GM18499 (cell line): ENCODE data around the gene CBS.
"Not testable (repeated sequence)": the region's sequence is repeated elsewhere in the genome, so short reads cannot be mapped to it uniquely, and the experiment has no call there.

Source experiments
- ATAC-seq: cut with Tn5 transposase; IDR thresholded peaks from one replicate; pipeline ENCODE4 v1.9.1; 2021; ENCODE audit warnings: moderate number of reproducible peaks; ENCODE audit not compliant: insufficient read depth, unreplicated experiment

The CBS gene

DNA sequence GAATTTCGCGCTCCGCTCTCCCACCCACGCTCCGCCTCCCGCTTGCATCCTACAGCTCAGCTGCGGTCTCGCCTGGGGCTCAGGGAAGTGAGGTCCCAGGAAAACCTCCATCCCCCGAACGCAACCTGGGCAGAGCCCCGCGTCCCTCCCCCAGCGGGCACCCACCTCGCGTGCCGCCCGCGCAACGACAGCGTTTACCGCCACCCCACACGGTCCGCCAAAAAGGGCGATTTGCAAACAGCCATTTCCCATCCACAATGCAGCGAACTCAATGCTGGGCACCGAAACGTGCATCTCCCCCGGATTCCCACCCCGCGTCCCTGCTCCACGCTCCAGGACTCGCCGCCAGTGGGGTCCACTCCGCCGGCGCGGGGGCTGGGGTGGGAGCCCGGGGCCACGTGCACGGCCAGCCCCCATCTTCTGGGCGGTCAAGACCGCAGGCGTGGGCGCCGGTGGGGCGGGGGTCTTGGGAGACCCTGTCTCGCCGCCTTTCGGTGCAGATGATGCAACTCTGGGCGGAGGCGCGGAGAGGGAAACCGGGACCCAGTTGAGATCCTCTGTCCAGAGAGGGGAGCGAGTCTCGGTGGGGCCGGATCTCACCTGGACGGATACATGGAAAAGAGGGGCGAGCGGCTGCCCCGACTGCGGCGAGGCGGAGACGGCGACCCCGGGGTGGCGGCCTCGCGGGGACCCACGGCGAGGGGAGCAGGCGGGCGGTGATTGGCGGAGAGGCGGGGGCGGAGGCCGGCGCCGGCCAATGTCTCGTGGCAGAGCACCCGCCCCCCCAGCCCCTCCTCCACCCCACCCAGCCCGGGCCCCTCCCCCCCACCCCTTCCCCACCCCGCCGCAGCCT lies at the start of gene CBS:
Gene CBS, minus strand, starts transcription at position 666 of the 853 bp plus-strand sequence. CDS start 3,642 bp downstream, outside the sequence.
- not testable (repeated sequence) for ATAC-seq

DNA sequence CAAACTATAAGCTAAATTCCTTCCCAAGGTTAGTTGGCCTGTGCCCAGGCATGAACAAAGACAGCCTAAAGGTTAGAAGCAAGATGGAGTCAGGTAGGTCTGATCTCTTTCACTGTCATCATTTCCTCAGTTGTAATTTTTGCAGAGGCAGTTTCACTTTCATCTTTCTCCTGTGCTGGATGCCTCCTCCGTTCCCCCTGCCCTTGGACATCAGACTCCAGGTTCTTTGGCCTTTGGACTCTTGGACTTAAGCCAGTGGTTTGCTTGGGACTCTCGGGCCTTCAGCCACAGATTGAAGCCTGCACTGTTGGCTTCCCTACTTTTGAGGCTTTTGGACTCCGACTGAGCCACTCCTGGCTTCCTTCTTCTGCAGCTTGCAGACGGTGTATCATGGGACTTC lies 40.3 kb upstream of the CBS start:
- ATAC-seq: not testable (repeated sequence)

DNA sequence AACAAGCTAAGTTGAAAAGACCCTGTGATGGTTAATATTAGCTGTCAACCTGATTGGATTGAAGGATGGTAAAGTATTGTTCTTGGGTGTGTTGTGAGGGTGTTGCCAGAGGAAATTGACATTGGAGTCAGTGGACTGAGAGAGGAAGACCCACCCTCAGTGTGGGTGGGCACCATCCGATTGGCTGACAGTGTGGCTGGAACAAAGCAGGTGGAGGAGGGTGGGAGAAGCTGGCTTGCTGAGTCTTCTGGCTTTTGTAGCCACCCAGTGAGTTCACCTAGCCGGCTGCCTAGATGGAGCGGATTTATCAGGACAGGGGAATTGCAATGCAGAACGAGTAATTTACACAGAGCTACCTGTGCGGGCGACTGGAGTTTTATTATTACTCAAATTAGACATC lies 38.8 kb upstream of the CBS start:
- not testable (repeated sequence) for ATAC-seq

DNA sequence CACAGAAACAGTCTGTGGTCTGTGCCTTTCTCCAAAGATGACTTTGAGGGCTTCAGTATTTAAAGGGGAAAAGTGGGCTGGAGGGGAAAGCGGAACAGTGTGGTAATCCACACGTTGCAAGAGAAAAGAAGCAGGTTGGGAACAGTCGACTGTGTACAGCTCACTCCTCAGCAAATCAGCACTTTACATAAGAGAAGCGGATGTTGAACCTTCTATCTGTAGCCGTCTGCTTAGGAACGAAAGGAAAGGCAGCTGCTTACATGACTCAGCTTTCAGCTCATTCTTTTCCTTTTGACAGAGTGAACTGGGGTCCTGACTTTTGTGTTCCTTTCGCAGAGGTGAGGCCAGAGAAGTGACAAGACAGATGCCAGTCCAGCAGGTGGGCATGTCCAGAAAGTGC lies 33.4 kb upstream of the CBS start:
- not testable (repeated sequence) for ATAC-seq

DNA sequence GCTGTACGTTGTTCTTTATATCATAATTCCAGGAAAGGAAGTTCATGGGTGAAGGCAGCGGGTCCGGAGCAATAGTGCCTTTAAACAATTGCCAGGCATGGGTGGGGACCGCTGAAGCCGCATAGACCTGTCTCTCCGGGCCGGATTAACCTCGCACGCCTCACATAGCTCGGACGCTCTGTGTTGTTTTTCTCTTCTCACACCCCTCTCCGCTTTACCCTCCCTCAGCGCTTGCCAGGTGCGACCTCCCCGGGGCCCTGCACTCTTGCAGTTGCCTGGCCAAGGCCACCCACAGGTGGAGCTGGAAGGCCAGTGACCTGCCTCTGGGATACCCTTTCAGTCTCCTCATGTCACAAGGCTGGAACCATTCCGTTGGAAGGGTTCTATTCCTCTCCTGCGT lies 32.5 kb upstream of the CBS start:
- not testable (repeated sequence) for ATAC-seq

DNA sequence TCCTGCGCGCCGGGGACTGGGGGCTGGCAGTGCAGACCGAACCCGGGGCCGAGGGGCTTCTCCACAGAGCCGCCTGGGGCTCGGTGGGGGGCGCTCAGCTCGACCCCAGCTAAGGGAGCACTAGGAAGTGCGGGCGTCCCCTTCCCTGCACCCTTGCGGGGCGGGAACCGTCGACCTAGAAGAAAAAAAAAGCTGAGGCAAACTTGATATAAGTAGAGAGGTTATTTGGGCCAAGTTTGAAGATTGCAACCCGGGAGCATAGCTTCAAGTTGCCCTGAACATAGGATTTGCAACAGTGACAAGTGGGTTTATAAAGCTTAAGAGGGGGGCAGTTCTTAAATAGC lies 32.1 kb upstream of the CBS start:
- ATAC-seq: not testable (repeated sequence)

DNA sequence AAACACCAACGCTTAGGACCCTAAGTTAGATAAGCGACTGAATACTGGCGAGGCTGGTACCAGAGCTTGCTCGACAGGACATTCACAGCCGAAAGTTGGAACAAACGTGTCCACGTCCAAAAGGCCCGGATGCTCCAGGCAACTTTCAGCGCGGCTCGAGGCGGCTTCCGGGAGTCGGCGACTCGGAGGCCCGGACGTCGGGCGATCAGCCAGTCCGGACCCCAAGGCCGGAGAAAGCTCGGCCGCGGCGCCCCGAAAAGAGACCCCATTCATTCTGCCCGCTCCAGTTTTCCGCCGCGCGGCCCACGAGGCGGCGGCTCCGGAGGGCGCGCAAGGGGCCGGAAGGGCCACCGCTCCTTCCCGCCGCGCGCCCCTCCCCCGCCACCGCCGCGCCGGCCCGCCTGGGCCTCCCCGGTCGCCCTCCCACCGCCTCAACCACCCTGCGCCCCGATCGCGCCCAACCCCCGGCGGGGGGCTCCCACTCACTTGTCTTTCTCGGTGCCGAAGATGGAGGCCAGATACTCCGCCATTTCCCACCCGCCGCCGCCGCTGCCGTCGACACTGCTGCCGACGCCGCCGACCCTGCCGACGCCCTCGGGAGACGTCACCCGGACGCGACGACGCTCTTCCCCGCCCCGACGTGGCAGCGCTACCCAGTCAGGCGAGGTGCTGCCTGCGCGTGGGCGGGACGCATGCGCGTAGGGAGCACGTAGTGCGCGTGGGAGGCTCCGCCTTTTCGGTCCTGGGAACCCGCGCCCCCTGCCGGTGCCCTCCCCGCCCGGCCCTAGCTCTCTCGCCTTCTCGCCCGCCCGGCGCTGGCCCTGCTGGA lies 31.5 kb upstream of the CBS start, which contains the start of gene U2AF1:
Gene U2AF1, minus strand, starts transcription at position 606 of the 829 bp plus-strand sequence. Its CDS starts 76 bp downstream, at position 530.
- not testable (repeated sequence) for ATAC-seq

DNA sequence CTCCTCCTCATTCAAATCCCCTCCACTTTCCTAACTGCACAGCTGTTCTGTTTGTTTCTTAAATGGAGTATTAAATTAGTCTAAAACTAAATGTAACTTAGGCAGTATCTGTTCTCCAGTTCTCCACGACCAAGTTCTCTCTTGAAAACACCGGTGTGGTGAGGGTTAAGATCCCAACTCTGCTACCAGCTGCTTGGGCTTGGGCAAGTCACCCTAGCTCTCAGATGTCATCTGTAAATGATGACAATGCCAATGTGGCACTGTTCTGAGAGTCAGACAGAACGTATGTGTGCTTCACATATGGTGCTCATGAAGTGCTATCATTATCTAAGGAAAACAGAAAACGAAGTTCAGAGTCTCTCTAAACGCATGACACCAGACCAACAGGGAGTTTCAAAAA lies 29.0 kb upstream of the CBS start:
- not testable (repeated sequence) for ATAC-seq

DNA sequence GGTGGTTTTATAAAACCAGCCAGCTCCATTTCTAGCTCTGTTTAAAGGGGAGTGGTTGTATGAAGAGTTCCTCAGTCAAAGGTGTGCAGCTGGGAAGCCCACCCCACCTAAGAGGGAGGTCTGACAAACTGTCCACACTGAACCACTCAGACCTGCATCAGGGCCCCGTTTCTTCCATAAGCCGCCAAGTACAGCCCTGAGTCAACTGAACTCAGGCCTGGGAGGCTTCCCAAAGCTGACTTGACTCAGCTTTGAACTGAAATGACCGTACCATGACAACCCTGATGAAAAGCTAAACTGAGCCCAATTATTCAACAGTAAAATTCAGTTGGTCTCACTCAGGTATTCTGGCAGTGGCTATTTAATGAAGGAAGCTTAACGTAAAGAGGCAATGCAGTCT lies 26.6 kb upstream of the CBS start:
- ATAC-seq: not testable (repeated sequence)

DNA sequence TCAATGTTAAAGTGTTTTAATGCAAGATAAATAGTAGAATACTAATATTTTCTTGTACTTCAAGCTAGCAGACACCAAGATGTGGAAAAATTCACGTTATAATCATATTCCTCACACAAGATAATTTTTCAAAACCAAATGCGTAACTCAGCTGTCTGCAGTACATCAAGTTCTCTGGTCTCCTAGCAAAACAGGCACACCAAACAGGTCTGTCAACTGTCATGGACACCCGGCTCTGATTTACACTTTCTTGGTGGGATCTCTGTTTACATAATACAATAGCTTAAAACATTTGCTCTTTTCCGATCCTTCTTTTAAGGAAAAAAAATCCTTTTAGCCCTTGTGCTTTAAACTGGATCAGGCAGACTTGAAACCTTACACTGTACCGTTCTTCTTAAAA lies 26.0 kb upstream of the CBS start:
- not testable (repeated sequence) for ATAC-seq

DNA sequence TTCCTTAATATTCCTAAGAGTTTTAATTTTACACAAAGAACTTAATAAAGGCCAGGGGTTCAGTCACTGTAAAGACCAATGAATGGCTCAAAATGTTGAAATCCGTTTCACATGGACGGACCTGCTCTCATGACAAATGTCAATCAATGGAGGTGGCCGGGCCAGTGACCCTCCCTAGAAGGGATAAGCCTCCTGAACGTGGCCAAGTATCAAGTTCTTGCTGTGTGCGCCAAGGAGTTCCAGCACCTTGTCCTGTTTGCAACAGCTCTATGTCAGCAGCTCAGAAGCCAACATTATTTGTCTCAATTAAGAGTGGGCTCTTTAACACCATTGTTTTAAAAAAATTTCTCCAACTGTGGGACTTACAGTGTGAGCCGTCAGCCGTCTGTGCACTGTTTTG lies 25.4 kb upstream of the CBS start:
- not testable (repeated sequence) for ATAC-seq

DNA sequence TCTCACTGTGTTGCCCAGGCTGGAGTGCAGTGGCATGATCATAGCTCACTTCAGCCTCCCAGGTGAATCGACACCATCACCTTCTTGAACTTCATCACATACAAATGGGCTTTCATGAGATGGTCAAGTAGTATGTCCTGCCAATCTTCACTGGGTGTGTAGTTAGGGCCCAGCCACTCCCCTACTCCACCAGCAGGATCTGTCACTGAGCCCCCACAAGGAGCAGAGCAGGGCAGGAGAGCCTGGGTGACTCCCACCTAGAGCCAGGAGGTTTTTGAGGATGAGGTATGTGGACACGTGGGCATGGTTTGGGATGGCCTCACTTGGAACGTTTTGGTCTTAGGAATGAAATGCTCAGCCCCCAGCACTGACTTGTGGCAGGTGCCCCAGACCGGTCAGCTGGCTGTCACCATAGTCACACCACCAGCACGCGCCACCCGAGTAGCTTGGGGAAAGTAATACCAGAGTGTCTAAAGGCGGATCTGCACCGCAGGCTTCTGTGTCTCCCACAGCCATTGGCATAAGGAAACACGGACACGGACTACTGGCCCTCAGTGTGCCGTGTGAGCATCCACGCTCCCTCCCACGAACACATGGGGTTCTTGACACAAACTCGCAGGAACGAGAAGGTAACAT lies 16.5 kb upstream of the CBS start:
- not testable (repeated sequence) for ATAC-seq

DNA sequence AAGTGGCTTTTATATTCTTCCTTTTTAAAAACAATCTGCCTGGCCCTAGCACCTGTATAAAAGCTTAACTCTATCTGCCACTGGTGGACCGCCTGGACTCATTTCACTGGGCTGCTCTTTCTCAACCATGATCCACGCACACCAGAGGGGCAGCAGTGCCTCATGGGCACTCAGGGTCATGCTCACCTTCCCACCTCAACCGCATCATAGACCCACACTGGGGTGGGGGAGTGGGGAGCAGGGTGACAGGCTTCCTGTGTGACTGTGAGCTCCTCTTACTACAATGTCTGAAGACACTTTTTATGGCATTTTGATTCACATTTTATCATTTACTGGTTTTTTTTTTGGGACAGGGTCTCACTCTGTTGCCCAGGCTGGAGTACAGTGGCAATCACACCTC lies 15.3 kb upstream of the CBS start:
- ATAC-seq: not testable (repeated sequence)

DNA sequence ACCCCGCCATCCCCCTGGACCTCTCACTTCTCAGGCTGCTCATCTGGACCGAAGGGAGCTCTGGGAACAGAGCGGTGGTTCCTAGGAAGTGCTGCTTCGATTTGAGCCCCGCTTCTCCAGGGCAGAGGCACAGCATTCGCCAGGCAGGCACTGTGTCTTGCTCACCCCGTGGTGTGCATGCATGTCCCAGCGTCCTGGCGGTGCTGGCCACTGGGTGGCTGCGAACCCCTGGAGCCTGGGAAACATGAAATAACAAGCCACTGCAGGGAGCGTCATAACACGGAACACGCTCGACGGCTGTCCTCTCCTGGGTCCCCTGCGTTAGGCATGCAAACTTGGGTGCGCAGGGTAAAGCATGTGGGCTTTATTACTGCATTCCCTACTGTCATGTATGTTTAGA lies 13.8 kb upstream of the CBS start:
- not testable (repeated sequence) for ATAC-seq

DNA sequence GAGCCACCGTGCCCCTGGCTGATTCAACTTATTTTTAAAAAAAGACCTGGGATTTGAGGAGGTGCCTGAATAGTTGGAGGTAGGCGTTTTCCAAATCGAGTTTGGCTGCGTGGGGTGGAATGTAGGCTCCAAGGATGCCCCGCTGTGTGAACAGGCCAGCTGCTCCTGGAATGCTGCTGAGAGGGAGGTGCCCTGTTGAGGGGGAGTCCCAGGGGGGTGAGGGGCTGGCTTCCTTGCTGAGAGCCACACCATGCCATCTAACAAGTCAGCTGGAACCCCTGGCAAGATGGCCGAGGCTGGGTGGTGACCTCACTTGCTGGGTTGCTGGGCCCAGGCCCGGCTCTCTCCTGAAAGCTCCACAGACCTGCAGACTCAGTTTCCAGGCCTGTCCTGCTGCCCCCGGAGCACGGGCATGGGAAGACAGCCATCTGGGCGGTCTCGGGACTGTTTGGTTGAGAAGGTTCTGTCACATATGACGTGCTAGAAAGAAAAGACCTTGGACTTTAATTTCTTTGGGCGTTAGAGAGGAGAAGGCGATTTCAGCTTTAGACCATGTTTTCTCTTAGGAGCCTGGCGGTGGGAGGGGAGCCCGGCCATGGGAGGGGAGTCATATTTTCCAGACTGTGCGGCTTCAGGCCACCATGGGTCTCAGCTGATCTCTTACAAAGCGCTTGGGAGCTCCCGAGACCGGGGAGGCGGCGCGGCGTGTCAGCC lies 7.1 kb upstream of the CBS start:
- not testable (repeated sequence) for ATAC-seq

DNA sequence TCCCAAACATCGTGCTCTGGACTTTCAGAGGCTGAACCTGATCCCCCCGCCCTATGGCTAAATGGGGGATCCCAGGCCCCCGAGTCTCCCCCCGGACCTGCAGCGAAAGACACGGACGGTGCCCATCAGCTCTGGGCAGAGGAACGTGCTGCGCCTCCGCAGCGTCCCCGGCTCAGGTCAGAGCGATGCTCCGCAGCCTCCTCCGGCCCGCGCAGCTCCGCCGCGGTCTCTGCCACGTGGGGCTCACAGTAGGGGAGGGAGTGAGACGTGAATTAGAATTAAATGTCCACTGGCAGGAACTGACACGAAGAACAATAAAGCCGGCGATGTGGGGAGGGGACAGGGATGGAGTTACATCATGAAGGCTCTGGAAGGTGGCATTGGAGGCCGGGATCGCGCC lies 1.0 kb upstream of the CBS start:
- ATAC-seq: not testable (repeated sequence)

DNA sequence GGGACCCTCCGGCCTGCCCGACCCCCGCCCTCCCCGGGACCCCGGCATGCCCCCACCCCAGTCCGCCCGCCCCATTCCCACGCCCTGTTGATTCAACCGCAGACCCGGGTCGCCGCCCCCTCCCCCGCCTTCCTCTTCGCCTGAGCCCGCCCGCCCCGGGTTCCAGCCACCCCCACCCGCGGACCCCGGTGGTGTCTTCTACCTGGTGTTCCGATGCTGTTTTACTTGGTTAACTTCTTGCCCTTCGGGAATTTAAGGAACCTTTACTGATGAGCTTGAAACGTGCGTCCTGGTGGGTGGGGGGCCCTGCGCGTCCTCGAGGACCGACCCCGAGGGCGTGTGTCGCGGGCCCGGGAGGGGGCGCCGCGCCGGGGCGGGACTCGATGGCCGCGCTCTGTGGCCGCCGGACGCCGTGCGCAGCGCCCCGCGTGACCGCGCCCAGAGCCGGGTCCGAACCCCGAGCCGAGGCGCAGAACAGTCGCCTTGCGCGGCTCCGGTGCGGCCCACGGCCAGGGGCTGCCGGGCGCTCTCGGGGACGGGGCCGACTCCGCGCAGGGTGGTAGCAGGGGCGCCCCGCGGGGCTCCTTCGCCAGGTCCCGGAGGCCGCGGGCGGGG lies 495 bp upstream of the CBS start:
- ATAC-seq: not testable (repeated sequence)

DNA sequence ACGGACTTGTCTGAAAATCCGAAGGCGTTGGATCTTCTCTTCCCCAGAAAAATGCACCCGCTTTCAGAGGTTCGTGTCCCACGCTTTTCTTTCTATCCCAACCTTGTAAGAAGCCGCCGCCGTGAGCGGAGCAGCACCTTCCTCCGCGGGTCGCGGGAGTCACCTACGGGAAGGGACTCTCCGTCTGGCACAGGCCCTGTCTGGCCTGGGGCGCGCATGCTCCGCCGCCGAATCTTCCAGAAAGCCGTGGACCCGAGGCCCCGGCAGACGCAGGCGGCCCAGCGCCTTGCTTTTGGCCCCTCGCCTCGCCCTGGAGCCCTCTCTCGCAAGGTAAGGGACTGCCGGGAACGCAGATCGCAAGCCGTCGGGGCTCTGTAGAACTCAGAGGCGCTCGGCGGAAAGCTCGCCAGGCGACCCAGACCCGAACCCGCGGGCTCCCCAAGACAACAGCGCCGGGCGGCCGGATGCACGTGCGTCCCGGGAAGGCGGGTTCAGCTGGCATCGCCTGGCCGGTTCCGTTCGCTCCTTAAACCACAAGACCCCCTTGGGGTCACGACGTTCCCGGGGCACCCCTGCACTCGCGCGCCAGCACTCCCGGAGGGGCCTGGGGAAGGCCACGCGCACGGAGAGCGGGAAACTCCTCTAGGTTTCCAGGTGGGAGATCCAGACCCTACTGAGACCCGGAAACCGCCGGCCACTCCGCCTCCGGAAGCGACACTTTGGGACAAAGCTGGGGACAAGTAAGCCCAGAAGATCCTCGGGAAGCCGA lies 1.1 kb downstream of the CBS start:
- ATAC-seq: not testable (repeated sequence)

DNA sequence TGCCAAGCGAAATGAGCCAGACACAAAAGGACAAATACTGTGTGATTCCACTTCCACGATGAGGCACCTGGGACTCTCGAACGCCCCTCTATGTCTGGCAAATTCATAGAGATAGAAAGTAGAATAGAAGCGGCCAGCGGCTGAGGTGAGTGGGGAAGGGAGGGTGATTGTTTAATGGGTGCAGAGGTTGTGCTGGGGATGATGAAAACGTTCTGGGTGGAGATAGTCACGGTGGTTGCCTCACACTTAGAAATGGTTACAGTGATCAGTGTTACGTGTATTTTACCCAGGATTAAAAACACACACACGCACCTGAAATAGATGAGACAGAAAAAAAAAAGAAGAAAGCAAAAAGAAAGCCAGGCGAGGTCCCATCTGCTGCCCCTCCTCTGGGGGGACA lies 2.9 kb downstream of the CBS start:
- ATAC-seq: not testable (repeated sequence)
